HG03439 (cell line): ENCODE results near the gene NPPC.
"Not testable (repeated sequence)": the region's sequence is repeated elsewhere in the genome, so short reads cannot be mapped to it uniquely, and the experiment has no call there.

Experiments used
- ATAC-seq: cut with Tn5 transposase; IDR thresholded peaks from one replicate; pipeline ENCODE4 v1.9.1; 2021; ENCODE audit warnings: mild to moderate bottlenecking, moderate library complexity; ENCODE audit not compliant: unreplicated experiment

The NPPC gene

DNA sequence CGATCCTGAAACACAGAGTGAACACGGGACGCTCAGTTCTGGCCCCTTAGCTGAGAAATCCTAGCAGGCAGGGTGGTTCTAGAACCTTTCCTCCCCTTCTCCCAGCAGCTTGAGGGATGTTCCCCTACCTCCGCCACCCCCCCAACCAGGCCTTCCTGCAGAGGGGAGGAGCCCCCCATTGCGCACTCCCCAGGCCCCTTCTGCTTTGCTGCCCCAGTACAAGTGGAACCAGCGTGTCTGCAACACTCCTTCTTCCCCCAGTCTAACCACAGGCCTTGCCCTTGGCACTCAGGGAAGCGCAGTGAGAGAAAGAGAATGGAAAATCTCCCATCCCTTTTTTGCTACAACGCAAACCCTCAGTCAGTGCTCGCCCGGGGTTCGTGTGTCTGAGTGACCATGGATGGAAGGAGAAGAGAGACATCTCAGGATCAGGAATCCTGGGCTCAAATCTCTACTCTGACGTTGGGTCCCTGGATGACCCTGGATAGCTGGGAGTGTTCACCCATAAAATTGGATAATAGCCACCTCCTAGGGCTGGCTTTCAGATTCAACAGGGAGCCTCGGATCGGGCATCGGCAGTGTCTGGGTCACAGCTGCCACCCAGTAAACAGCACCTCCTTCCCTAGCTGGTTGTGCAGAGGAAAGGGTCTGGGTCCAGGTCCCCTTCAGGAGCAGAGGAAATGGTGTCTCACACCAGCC lies 3.7 kb downstream of the NPPC start:
- no peak for ATAC-seq

DNA sequence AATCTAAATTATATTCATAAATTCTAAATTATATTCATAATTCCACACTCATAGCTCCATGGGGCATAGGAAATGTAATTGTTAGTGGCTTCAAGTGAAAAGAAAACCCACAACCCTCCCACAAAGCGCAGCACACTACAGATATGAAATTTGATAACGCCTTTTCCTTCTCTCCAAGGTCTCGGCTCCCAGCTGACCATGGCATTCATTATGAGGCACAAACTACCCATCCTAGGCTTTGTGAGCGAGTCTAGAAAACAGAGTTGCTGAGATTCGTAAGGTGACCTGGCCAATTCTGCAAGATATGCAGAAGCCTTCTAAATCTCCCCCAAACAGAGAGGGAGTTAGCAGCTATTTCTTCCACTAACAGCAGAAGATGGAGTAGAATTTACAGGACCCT lies 5.4 kb downstream of the NPPC start:
- no peak for ATAC-seq

DNA sequence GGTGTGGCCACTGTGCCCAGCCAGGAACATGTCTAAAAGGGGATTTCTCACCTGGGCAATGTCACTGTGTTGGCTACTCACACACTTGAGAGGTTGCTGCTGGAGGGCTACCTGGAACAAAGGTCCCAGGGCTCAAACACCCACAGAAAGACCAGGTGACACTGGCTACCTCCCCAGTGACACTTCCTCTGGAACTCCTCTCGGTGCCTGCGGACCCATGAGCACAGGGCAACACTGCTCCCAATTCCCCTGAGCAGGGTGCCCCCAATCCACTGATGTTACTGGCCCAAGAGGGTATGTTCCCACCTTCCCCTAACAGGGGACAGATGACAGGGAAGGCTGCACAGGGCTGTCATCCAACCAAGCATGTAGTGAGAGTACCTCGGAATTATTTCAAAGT lies 5.8 kb downstream of the NPPC start:
- ATAC-seq, result no peak

DNA sequence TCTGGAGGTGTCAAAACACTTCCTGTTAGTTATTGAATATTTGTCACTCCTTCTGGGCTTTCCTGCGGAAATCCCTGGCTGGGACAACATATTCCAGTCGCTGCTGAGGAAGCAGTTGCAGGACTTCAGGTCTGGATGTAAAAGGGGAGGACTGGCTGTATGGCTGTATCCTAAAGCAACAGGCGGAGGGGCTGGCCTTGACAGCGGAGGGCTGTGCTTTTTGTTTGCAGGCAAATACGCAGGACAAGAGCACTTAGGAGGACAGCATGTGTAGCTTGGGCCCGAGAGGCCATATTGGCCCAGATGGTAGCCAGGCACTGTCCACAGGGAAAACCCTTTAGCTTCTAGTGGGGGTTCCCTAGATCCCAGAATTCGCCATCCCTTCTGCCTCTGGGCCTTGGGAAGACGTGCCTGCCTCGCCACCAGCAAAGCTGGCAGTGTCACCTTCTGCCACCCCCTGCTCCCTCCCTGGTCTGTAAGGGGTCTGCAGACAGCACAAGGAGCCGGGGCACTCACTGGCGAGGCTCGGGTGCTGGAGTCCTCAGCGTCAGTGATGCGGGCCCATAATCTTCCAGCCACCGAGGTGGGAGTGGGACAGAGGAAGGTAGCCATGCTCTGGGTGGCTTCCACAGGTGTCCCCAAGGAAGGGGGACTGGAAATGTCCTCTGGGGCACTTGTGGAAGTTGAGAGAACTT lies 6.7 kb downstream of the NPPC start:
- no peak for ATAC-seq

DNA sequence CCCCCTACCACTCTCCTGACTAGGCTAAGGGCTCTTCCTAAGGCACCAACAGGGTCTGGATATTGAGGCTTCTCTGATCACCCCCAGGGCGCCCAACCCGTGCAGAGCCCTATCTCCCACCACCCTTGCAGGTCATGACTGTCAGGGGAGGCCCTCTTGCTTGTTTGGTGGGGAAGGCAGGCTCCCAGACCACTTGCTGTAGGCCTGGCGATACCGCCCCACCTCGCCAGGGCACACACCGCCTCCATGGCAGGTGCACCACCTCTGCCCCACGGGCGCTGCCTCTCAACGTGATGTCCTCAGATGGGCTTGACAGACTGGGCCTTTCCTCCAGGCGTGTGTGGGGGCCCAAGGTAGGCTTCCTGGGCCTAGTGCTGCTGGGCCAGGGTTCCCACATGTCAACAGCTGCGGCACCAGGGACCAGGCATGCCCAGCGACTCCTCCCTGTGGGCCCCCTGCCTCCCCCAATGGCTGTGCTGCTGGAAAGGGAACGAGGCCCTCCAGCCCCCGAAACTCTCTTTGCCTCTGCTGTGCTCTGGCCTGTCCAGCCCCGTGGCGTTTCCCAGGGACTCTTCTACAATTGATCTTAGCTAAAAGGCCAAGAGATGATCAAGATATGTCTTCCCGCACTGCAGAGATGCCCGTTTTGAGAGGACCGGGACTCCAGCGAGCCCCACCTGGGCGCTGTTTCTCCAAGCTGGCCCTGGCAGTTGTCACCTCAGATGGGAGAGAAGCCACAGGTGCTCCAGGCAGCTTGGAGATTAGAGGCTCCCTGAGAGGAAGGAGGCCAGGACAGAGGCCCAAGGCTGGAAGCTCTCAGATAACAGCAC lies 7.5 kb downstream of the NPPC start:
- ATAC-seq, result no peak

DNA sequence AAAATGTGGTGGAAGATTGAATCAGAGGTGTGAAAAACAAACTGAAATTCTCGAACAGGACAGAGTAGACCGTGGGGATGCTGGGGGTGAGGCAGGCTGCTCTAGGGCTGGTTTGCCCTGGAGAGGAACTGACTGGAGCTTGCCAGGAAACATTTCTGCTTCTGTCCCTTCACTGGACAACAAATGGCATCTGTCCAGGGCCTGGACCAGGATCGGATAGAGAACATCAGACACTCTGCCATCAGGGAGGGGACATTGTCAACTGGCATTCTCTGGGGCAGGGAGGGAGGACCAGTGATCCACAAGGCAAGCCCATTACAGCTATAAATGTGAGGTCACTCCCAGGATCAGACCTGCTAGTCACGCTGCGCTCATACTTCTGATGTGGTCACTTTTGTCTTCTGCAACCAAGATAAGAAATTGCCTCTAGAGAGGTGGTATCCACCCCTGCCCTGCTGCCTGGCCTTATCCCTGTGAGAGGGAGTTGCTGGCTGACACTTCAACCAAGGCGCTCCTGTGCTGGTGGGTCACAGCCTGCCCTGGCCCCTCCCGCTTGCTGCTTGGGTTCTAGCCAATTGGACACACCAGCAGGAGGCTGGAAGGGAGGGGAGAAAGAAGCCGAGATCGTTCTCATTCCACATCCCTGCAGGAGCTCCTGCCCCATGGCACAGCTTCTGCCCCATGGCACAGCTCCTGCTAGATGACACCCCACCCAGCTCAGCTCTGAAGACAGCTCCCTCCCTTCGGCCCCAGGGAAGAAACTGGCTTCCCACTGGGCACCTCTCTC lies 8.7 kb downstream of the NPPC start:
- no peak for ATAC-seq

DNA sequence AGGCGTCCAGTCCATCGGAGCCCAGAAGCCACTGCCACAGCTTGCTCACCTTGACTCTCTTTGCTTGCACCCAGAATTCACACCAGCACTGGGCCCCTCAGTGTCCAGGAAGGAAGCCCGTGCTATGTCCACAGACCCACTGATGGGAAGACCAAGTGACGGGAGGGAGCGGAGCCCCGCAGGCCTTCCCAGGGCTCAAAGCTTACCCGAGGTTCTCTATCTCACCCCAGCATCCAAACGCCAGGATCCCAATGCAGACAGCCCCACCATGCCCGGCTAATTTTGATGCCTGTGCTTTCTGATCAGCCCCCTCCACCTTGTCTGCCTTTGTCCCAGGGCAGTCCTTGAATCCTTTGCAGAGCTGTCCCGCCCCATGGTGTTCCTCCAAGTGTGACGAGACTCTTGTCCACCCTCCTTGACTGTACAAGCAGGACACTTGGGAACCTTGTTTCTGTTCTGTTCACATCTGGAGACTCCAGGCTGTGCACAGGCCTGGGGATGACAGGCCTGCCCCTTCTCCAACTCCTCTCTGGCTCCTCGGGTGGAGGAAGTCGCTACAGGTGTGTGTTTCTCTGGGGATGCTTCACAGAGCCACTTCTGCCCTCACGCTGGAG lies 12.0 kb downstream of the NPPC start:
- no peak for ATAC-seq

DNA sequence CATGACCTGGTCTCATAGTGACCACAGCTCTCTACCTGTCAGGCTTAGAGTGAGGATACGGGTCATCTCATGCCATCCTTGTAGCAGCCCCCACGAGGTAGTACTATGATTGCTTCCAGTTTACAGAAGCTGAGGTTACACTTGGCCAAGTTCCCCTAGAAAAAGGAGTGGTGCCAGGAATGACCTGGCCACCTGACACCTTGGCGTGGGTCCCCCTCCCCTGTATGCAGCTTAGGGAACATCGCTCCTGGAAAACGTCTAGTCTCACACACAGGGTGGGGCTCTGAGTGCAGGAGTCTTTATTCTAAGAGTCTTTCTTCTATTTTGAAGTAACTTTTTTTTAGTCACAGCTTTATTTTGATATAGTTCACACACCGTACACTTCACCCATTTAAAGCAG lies 14.8 kb downstream of the NPPC start:
- no peak for ATAC-seq

DNA sequence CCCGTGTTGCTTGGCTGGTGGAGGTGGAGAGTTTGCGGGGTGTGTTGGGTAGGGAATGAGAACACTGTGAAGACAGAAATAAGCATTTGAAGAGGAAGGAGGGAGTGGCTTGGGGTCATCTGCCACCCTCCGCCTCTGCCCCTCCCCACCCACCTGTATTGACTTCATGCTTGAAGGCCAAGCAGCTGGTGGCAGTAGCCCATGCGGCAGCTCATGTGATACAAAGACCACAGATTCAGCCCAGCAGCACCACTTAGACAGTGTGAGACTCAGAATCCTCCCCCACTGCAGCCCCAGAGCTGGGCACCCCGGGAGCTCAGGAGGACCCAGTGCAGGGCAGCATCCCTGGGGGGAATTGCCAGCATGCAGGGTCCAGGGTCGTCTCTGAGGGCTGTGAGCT lies 15.4 kb downstream of the NPPC start:
- ATAC-seq, result no peak

DNA sequence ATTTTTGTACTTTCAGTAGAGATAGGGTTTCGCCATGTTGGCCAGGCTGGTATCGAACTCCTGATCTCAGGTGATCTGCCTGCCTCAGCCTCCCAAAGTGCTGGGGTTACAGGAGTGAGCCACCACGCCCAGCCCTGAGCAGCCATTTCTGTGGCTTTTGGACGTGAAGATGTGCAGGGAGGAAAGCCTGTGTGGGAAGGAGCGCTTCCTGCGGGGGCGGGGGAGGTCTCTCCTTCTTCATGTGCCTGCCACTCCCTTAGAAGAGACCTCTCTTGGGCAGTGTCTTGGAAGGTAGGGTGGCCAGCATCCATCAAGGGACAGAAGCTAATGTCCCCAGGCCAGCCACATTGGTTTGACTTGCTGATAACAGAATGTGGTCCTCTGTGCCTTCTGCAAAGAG lies 16.0 kb downstream of the NPPC start:
- ATAC-seq, result not testable (repeated sequence)

DNA sequence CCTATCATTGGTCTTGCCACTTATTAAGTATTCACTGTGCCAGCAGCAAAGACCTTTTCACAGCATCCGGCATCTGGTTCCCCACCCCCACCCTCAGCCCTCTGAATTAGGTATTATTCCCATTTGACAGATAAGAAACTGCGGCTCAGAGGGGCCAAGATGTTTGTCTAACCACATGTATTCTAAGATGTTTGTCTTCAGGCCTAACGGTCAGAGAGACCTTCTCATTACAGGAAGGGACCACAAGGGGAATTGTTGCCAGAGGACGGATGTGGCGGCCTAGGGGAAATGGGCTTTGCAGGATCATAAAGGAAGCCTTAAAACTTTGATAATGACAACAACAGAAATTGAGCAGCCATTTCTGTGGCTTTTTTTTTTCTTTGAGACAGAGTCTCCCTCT lies 16.6 kb downstream of the NPPC start:
- no peak for ATAC-seq

DNA sequence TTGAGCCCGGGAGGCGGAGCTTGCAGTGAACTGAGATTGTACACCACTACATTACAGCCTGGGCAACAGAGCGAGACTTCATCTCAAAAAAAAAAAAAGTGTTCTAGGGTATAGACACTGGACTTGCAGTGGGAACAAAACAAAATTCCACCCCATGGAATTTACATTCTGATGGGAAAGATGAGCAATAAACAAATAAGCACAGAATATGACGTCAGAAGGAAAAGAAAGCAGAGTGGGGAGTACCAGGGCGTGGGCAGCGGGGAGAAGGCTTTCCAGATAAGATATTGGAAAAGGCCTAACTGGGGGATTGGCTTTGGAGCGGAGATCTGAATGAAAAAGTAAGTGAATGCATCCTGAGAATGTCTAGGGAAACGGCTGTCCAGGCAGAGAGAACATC lies 17.6 kb downstream of the NPPC start:
- ATAC-seq, result no peak

DNA sequence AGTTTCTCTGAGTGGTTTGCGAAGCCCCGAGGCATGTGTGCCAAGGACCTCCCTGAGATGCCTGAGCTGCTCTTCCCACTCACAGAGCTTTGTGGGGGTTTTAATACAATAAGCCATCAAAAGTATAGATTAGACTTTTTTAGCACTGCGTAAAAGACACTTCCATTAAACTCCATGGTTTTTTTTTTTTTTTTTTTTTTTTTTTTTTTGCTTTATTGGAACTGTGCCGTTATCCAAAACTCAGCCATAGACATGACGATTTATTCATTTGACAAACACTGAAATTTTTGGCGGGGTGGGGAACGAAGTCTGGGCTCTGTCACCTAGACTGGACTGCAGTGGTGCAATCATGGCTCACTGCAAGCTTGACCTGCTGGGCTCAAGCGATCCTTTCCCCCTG lies 18.4 kb downstream of the NPPC start:
- no peak for ATAC-seq

DNA sequence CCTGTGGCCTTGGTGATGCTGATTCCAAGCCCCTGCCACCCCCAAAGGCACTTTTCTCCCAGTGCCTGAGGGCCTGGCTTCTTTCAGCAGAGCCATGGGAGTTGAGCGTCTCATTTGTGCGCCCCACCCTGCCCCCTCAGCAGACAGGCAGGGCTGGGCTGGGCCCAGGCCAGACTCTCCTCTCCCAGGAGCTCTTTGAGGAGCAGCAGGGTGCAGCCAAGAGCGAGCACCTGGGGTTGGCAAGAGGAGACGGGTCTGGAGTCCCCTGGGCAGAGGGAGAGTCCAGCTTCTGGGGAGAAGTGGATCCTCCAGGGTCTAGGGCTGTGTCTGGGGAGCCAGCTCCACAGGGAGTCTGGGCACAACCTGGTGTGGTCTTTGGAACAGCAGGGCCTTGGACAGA lies 21.2 kb downstream of the NPPC start:
- ATAC-seq, result no peak

DNA sequence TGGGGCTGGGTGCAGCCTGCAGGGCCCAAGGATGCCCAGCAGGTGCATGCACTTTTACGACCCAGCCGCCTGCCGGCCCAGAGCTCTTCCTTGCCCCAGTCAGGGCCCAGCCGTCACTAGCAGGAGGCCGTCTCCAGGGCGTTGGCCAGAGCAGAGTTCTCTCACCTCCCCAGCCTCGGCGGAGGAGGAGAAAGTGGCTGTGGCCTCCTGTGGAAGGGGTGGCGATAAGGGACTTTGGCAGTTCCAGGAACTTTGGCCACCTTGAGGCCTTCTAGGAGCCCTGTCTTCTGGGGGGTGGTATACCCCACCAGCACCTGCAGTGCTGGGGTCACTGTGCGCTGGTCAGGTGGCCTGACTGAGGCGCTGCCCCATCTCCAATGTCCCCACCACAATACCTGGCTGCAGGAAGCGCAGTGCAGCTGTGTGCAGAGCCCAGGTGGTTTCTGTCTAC lies 22.0 kb downstream of the NPPC start:
- no peak for ATAC-seq

DNA sequence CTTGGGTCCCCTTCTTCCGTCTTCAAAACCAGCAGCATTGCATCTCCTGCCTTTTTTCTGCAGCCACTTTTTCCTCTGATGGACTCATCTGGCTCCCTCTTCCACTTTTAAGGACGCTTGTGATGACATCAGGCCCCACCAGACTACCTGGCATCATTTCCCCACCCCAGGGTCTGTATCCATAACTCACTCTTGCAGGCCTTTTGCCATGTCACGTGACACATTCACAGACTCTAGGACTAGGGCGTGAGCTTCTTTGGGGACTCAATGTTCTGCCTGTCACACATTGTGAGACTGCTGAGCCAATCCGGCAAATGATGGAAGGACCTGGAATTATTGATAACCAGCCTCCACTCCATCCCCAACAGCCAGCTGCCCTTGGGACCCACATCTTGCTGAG lies 23.6 kb downstream of the NPPC start:
- ATAC-seq, result no peak

DNA sequence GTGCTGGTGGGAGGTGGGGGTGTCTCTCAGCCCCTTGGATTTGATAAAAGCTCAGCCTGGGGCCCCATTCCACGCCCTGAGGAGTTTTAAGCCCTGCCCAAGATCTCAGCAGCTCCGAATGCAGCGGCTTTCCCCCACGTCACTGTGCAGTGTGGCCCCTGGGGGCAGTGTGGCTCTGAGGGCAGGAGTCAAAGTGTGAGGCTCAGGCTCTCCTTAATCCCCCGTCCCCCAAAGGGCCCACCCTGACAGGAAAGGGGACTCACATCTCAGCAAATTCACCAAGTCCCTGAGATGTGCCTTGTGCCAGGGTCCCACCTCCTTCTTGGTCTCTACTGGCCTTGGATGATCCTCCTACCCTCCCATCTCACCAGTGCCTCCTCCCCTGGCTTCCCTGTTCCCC lies 25.2 kb downstream of the NPPC start:
- ATAC-seq, result no peak

DNA sequence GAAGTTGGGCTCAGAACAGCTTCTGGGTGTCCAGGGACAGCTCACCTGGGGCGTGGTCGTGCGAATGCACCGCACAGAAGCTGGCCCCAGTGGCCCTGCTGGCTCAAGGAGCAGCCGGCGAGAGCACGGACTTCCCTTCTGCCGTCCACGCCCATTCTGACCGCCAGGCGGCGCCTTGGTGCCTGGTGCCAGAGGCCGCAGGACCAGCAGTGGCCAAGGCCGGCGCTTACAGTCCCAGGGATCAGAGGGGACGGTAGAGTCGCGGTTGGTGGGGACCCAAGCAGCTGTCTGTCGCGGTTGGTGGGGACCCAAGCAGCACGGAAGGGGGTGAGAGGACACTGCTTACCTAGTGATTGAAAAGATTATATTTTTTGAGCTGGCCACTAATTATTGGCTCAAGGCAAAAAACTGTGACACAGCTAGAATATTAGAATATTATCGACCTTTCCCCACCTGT lies 25.7 kb downstream of the NPPC start:
- ATAC-seq, result peak; percentile 54

DNA sequence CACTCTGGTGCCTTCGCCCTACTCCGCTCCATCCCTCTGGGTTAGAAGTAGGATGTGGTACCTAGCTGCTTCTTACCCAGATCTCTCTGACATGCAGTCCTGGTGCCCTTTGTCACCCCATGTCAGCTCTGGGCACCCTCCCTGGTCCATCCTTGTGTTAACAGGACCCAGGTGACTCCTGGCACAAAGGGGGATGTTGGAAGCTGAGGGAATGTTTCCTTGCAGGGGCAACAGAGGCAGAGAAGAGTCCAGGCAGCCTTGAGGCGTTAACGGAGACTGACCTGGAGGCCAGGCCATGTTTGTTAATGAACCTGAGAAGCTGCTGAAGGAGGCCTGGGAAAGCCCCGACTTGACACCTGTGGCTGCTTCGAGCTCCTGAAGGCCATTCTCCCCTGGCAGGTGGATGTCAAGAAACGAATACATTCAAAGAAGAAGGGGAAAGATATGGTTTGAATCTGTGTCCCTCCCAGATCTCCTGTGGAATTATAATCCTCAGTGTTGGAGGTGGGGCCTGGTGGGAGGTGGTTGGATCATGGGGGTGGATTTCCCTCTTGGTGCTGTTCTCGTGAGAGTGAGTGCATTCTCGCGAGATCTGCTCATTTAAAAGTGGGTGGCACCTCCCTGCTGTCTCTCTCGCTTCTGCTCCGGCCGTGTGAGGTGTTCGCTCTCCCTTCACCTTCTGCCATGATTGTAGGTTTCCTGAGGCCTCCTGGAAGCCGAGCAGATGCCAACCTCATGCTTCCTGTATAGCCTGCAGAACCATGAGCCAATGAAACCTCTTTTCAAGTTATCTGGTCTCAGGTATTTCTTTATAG lies 31.4 kb downstream of the NPPC start:
- ATAC-seq, result no peak

DNA sequence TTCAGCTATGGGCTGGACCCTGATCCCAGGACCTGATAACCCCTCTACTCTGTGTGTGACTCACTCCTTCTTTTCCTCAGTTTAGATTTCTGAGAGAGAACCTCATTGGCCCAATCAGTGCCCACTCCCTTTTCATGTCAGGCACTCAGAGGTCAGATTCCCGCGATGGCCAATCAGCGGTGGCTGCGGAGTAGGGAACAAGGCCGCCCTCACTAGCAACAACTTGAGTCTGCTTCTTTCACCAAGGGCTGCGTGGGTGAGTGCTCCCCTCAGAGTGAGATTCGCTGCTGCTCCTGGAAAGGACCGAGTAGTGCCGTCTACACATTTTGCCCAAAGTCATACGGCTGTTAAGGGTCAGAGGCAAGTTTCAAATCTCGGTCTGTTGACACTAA lies 34.7 kb downstream of the NPPC start:
- no peak for ATAC-seq
